Caco-2 (cell line): Measurements from ENCODE around the gene POP7. TPM values are rescaled to one million over a fixed set of nuclear protein-coding genes. Genes with fewer than 3 reads are reported as not detected.

Source experiments
- BruUV-seq: library from RNA; stranded (reverse); fragments of 400-500 nt; replicated peaks from 2 replicates; lab custom pipeline; 2021; lab: Mats Ljungman, UMichigan
- CTCF ChIA-PET: fragments of 300-600 bp; sonication (Branson Sonifier 250); formaldehyde crosslinking; loops from one replicate; lab custom pipeline; 2022; ENCODE audit warnings: antibody characterized with exemption; lab: Charles Lee
- POLR2A ChIA-PET: fragments of 300-600 bp; sonication (Branson Sonifier 250); formaldehyde crosslinking; loops from one replicate; lab custom pipeline; 2022; ENCODE audit warnings: antibody characterized with exemption; lab: Charles Lee
- DNase-seq, 2 experiments: peaks; one replicate each; pipeline versions ENCODE4 v3.0.0 to v3.0.0-alpha.2; 2020 to 2022
- H3K27me3 ChIP-seq: replicated peaks from 2 replicates; pipeline ENCODE4 v1.6.0; 2011; ENCODE audit warnings: low read length; ENCODE audit not compliant: control insufficient read depth, insufficient read depth
- H3K36me3 ChIP-seq: 2 replicates; pipeline ENCODE4 v1.5.1; 2011; ENCODE audit warnings: low read length; ENCODE audit not compliant: control insufficient read depth, insufficient read depth
- H3K4me1 ChIP-seq: fragments of 250-450 bp; sonication (Bioruptor Pico); 2 replicates; pipeline ENCODE4 v1.5.1; 2020; ENCODE audit warnings: mild to moderate bottlenecking
- H3K4me3 ChIP-seq: 2 replicates; pipeline ENCODE4 v1.5.1; 2011; ENCODE audit warnings: low read depth, mild to moderate bottlenecking, control low read depth, low read length
- H3K9me3 ChIP-seq: fragments of 250-450 bp; sonication (Bioruptor Pico); 2 replicates; pipeline ENCODE4 v1.5.1; 2020; ENCODE audit warnings: mild to moderate bottlenecking, moderate library complexity
- H3K27ac Mint-ChIP-seq: one replicate; pipeline ENCODE4 v1.8.0; 2022; ENCODE audit warnings: mixed read lengths; ENCODE audit not compliant: unreplicated experiment
- H3K27me3 Mint-ChIP-seq: one replicate; pipeline ENCODE4 v1.8.0; 2022; ENCODE audit warnings: mixed read lengths; ENCODE audit not compliant: insufficient read depth, unreplicated experiment
- H3K36me3 Mint-ChIP-seq: one replicate; pipeline ENCODE4 v1.8.0; 2022; ENCODE audit warnings: mild to moderate bottlenecking, mixed read lengths; ENCODE audit not compliant: insufficient read depth, unreplicated experiment
- H3K4me1 Mint-ChIP-seq: one replicate; pipeline ENCODE4 v1.8.0; 2022; ENCODE audit warnings: low read depth, mixed read lengths; ENCODE audit not compliant: unreplicated experiment
- H3K4me3 Mint-ChIP-seq: one replicate; pipeline ENCODE4 v1.8.0; 2022; ENCODE audit warnings: mild to moderate bottlenecking, moderate library complexity, mixed read lengths; ENCODE audit not compliant: unreplicated experiment
- H3K9me3 Mint-ChIP-seq: one replicate; pipeline ENCODE4 v1.8.0; 2022; ENCODE audit warnings: mixed read lengths; ENCODE audit not compliant: unreplicated experiment
- intact Hi-C: fragments of 100-400 bp; cut with micrococcal nuclease; formaldehyde crosslinking; loops from one replicate; pipeline ENCODE4 v1.10.0; 2022; ENCODE audit not compliant: unreplicated experiment
- total RNA-seq: library from RNA; stranded (reverse); gene quantifications from 2 replicates; pipeline ENCODE4 v1.2.3, GENCODE V29; 2022
- TF ChIP-seq, protein P1 (sequence below), 2 experiments: fragments of 200-600 bp in 1 of 2; IDR thresholded peaks; 1 replicate in 1 of 2; 2 replicates in 1 of 2; pipeline versions ENCODE4 v1.5.1 to v1.8.0; 2011 to 2022; ENCODE audit warnings: antibody characterized with exemption in 1 of 2, control low read depth in 1 of 2, inconsistent platforms in 1 of 2, low read depth in 1 of 2, low read length in 1 of 2, mild to moderate bottlenecking in 1 of 2, moderate library complexity in 1 of 2; ENCODE audit not compliant: insufficient read depth in 1 of 2, severe bottlenecking in 1 of 2, unreplicated experiment in 1 of 2

Gene POP7
- total RNA-seq, 1 experiment from 2014 or later, result 66.9 TPM

DNA sequence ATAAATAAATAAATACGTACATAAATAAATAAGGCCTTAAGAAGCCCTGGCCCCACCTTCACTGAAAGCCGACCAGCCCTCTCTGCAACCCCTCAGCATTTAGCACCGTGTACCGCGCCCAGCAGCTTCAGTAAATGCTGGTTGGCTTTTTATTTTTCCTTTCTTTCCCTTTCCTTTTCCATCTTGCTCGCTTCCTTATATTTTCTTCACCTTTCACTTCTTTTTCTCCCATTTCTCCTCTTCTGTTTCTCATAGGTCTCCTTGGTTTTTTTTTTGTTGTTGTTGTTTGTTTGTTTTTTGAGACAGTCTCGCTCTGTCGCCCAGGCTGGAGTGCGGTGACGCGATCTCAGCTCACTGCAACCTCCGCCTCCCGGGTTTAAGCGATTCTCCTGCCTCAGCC lies 38.7 kb downstream of the POP7 start:
- Mint-ChIP-seq H3K27ac (no peak overlapping the region), H3K36me3 (peaks cover 6% of the 10 kb centered on the region), H3K4me3 (no peak overlapping the region), H3K9me3 (peaks cover 25% of the 10 kb centered on the region), H3K4me1 (no peaks in the 10 kb centered on the region), H3K27me3 (peaks cover 6% of the 10 kb centered on the region)
- intact Hi-C loops, result no loop called here
- Histone ChIP-seq H3K4me3 (no peak overlapping the region), H3K36me3 (no peaks in the 10 kb centered on the region), H3K4me1 (no peaks in the 10 kb centered on the region), H3K27me3 (no peaks in the 10 kb centered on the region), H3K9me3 (no peaks in the 10 kb centered on the region)
- no peak for DNase-seq
- ChIA-PET POLR2A (no interaction called here), CTCF (no interaction called here)
- no TSS peak for BruUV-seq
- TF ChIP-seq, protein P1, sequence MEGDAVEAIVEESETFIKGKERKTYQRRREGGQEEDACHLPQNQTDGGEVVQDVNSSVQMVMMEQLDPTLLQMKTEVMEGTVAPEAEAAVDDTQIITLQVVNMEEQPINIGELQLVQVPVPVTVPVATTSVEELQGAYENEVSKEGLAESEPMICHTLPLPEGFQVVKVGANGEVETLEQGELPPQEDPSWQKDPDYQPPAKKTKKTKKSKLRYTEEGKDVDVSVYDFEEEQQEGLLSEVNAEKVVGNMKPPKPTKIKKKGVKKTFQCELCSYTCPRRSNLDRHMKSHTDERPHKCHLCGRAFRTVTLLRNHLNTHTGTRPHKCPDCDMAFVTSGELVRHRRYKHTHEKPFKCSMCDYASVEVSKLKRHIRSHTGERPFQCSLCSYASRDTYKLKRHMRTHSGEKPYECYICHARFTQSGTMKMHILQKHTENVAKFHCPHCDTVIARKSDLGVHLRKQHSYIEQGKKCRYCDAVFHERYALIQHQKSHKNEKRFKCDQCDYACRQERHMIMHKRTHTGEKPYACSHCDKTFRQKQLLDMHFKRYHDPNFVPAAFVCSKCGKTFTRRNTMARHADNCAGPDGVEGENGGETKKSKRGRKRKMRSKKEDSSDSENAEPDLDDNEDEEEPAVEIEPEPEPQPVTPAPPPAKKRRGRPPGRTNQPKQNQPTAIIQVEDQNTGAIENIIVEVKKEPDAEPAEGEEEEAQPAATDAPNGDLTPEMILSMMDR (IDR thresholded peaks at IDR 0.05; ENCODE audit: insufficient read depth in 1 of 2, low read depth in 1 of 2, low read length in 1 of 2, severe bottlenecking in 1 of 2, unreplicated experiment in 1 of 2), result no peak

DNA sequence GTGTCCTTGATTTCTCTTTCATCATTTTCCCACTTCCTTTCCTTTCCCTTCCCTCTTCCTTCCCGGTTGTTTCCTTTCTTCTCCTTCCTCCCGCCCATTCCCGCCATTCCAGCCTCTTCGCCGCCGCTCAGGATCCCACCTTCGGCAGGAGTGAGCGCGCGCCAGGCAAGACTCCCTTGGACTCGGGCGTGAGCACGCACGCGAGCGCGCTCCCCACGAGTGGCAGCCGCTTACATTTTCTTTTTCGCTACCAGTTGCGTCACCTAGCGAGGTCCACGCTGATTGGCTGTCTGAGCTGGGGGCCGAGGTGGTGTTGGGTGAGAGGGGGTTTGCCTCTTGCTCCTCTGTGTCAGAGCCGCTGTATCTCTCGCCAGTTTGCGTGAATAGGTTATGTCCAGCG lies 39.3 kb downstream of the POP7 start:
- no peak overlapping the region for H3K4me3 Mint-ChIP-seq
- H3K36me3 ChIP-seq, result no peaks in the 10 kb centered on the region
- peaks cover 6% of the 10 kb centered on the region for H3K27me3 Mint-ChIP-seq
- no peak for DNase-seq
- H3K4me3 ChIP-seq, result no peak overlapping the region
- H3K4me1 Mint-ChIP-seq, result no peaks in the 10 kb centered on the region
- no peak overlapping the region for H3K27ac Mint-ChIP-seq
- H3K9me3 ChIP-seq, result no peaks in the 10 kb centered on the region
- no peaks in the 10 kb centered on the region for H3K4me1 ChIP-seq
- CTCF ChIA-PET, result no interaction called here
- H3K9me3 Mint-ChIP-seq, result peaks cover 25% of the 10 kb centered on the region
- no peaks in the 10 kb centered on the region for H3K27me3 ChIP-seq
- intact Hi-C loops, result no loop called here
- BruUV-seq, result no TSS peak
- peaks cover 6% of the 10 kb centered on the region for H3K36me3 Mint-ChIP-seq
- POLR2A ChIA-PET, result no interaction called here
- TF ChIP-seq, protein P1 (IDR thresholded peaks at IDR 0.05; ENCODE audit: insufficient read depth in 1 of 2, low read depth in 1 of 2, low read length in 1 of 2, severe bottlenecking in 1 of 2, unreplicated experiment in 1 of 2), result no peak

GRCh38 chr7:100752994-100753393 lies 47.1 kb downstream of the POP7 start:
- intact Hi-C loops, result no loop called here
- H3K36me3 Mint-ChIP-seq, result no peaks in the 10 kb centered on the region
- CTCF ChIA-PET, result no interaction called here
- no peaks in the 10 kb centered on the region for H3K9me3 Mint-ChIP-seq
- no TSS peak for BruUV-seq
- Histone ChIP-seq H3K4me3 (no peak overlapping the region), H3K9me3 (no peaks in the 10 kb centered on the region), H3K4me1 (no peaks in the 10 kb centered on the region), H3K36me3 (no peaks in the 10 kb centered on the region), H3K27me3 (no peaks in the 10 kb centered on the region)
- TF ChIP-seq, protein P1 (IDR thresholded peaks at IDR 0.05; ENCODE audit: insufficient read depth in 1 of 2, low read depth in 1 of 2, low read length in 1 of 2, severe bottlenecking in 1 of 2, unreplicated experiment in 1 of 2), result no peak
- no peaks in the 10 kb centered on the region for H3K4me1 Mint-ChIP-seq
- H3K4me3 Mint-ChIP-seq, result no peak overlapping the region
- H3K27ac Mint-ChIP-seq, result no peak overlapping the region
- POLR2A ChIA-PET, result no interaction called here
- DNase-seq, result no peak
- H3K27me3 Mint-ChIP-seq, result peaks cover 15% of the 10 kb centered on the region
